Fibroblast of skin of scalp (primary cell): ENCODE results near the gene HCFC1R1.
"Not testable (repeated sequence)": the region's sequence is repeated elsewhere in the genome, so short reads cannot be mapped to it uniquely, and the experiment has no call there.

Experiments
- DNase-seq: peaks from one replicate; pipeline ENCODE4 v3.0.0-alpha.2; 2013

The HCFC1R1 gene

DNA sequence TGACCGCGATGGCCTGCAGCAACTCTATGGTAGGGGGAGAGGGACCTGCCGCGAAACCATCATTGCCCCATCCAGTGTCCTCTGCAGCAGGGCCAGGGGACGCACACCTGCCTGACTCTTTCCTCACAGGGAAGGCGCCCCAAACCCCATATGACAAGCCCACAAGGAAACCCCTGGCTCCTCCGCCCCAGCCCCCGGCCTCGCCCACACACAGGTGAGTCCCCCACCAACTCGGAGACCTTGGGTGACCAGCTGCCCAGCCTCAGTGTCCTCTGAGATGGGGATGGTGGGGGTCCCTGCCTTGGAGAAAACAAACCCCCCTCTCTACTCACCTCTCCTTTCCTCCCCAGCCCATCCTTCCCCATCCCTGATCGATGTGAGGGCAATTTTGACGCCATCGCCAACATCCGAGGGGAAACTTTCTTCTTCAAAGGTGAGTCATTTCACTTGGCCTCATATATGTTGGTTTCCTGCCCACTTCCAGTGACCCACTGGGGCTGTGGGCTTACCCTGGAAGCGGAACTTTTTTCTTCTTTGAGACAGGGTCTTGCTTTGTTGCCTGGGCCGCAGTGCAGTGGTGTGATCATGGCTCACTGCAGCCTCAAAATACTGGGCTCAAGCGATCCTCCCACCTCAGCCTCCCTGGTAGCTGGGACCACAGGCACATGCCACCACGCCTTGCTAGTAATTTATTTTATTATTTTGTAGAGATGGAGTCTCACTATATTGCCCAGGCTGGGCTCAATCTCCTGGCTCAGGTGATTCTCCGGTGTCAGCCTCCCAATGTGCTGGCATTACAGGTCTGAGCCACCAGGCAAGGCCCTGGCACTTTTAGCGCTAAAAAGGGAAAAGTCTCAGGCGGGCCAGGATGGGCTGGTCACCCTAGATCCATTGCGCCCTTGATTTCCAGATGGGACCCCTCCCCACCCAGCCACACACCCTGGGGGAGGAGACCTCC, 33.7 kb upstream of the HCFC1R1 start:
- no peak for DNase-seq

DNA sequence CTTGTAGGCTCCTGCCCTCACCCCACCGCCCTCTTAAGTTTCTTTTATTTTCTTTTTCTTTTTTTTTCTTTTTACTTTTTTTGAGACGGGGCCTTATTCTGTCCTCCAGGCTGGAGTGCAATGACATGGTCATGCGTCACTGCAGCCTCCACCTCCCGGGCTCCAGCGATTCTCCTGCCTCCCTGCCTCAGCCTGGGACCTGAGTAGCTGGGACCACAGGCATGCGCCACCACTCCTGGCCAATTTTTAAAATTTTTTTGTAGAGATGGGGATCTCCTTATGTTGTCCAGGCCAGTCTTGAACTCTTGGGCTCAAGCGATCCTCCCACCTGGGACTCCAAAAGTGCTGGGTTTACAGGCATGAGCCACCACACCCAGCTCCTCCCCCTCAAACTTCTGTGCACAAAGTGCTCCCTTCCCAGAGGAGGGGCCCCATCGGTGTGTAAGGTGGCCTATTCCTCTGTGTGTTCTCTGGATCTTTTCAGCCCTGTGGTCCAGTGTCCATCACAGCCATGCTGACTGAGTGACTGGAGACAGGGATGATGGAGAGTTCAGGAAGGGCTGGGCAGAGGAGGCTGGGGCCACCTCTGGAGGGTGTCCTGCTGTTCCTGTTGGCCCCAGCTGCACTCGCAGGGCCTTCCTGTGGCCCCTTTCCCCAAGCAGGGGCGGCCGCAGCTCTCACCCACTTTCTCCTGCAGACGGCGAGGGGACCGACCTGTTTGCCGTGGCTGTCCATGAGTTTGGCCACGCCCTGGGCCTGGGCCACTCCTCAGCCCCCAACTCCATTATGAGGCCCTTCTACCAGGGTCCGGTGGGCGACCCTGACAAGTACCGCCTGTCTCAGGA, 32.8 kb upstream of the HCFC1R1 start:
- DNase-seq = no peak

DNA sequence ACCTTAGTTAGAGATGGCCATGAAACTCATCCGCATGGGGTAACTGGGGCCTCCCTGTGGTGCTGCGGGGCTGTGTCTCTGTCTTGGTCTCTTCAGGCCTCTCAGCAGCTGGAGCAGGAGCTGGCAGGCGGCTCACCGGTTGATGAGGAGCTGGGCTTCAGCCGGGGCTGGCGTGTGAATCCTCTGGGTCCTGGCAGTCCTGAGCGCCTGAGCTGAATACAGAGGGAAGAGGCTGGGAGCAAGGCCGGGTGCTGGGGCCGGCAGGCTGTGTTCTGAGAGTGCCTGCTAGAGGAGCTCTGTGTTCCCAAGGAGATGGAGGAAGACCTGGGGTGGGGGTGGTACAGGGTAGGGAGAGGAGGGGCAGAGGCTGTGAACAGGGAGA, 32.0 kb upstream of the HCFC1R1 start:
- DNase-seq = not testable (repeated sequence)

DNA sequence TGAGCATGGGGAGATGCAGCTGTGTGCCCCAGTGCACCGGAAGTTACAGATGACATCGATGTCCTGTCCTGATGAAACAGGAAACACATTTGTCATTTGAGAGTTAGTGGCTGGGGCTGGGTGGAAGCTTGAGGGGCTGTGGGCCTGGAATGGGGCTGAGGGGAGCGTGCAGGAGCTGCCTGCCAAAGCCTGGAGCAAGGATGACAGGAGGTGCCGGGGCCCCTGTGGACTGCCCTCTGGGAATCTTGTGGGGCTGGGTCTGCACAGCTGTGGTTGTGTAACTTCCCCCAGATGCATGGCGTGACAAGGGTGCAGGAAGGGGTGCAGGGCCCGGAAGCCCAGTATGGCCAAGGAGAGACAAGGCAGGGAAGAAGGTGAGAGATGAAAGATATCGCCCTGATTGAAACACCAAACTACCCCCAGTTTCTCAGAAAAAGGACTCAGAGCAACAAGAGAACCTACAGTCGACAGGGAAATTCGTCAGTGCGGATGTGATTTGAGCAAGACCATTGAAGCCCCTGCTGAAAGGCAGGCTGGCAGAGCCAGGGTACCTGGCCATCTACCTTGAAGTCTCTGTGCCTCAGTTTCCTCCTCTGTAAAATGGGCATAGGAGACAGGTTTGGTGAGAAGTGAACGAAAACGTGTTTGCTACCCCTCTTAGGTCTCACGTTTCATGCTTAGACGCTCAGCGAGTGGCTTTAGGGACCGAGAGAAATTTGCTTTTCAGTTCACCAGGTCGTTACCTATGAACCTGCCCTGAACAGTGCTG, 31.4 kb upstream of the HCFC1R1 start:
- no peak for DNase-seq

DNA sequence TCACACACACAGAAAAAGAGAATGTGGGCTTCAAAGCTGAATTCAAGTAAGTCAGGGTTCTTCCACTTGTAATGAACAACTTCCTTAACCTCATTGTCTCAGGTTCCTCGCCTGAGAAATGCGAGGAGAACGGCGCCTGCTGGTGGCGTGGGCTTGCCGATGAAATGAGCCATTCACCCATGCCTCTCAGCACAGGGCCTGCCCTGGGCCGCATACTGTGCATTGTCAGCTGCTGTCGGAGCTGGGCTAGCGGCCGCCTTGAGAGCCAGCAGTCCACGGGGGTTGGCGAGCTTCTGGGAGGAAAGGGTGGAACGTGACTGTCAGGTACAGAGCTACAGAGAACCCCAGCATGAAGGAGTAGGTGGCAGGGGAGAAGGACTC, 29.6 kb upstream of the HCFC1R1 start:
- DNase-seq = not testable (repeated sequence)

DNA sequence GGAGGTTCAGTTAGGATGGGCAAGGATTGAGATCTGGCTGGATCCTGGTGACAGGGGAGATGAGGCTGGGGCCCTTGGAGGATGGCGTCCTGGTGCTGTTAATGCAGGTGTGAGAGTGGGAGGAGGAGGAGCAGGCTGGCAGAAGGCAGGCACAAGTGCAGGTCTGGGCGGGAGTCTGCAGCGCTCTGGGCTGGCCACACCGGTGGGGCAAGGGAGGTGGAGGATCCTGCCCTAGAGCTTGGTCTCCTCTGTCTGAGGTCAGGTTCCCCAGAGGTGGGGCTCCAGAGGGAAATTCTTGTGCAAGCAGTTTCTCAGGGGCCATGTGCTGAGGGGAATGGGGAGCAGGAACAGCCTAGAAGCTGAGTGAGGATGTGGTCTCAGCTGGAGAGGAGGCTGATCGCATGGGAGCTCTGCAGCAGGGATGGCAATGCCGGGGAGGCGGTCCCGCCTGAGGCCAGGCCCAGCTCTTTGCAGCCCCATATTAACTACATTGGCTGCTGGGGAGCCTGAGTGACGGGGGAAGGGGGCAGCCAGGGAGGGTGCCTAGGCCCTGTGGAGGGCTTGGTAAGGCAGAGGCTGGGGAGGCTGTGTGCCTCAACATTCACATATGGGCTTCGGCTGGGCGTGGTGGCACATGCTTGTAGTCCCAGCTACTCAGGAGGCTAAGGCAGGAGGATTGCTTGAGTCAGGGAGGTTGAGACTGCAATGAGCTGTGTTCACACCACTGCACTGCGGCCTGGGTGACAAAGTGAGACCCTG, 29.0 kb upstream of the HCFC1R1 start:
- not testable (repeated sequence) for DNase-seq

DNA sequence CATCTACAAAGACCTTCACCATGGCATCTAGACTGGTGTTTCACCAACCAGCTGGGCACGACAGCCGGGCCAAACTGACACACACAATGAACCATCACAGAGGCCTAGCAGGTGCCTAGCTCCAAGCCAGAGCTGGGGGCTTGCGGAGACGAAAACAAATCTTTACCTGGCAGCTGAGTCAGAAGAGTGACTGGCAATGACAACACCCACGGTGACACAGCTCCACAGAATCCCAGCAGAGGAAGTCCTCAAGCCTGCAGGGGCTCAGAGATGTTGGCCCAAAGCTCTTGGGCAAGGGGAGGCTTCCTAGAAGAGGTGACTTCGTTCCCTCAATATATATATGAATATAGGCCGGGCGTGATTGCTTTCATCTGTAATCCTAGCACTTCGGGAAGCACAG, 27.8 kb upstream of the HCFC1R1 start:
- DNase-seq = no peak

DNA sequence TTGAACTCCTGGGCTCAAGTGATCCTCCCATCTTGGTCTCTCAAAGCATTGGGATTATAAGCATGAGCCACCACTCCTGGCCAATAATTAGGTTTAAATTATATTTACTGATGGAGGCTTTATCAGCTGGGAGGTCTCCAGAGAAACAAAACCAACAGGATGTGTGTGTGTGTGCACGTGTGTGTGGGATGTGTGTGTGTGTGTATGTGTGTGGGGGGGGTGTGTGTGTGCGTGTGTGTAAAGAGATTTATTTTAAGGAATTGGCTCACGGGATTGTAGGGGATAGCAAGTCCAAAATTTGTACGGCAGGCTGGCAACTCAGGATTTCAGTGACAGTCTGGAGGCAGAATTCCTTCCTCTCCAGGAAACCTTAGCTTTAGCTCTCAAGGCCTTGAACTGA, 27.3 kb upstream of the HCFC1R1 start:
- DNase-seq = no peak

DNA sequence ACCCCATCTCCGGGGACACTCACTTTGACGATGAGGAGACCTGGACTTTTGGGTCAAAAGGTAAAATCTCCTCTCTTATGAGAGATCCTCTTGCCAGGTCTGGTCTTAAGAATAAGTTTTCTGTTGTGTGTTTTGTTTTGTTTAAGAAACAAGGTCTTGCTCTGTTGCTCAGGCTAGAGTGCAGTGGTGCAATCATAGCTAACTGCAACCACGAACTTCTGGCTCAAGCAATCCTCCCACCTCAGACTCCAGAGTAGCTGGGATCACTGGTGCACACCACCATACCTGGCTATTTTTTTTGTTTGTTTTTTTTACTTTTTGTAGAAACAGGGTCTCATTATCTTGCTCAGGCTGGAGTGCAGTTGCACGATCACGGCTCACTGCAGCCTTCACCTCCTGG, 26.7 kb upstream of the HCFC1R1 start:
- no peak for DNase-seq

DNA sequence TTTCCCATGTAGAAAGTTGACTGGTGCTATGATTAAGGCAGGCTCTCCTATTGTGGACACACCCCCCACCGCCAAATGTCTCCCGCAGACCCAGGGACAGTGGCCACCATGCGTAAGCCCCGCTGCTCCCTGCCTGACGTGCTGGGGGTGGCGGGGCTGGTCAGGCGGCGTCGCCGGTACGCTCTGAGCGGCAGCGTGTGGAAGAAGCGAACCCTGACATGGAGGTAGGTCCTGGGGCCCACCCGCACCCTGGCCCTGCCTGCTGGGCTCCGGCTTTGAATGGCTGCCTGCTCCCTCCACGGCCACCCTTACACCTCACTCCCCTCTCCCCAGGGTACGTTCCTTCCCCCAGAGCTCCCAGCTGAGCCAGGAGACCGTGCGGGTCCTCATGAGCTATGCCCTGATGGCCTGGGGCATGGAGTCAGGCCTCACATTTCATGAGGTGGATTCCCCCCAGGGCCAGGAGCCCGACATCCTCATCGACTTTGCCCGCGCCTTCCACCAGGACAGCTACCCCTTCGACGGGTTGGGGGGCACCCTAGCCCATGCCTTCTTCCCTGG, 26.3 kb upstream of the HCFC1R1 start:
- no peak for DNase-seq

DNA sequence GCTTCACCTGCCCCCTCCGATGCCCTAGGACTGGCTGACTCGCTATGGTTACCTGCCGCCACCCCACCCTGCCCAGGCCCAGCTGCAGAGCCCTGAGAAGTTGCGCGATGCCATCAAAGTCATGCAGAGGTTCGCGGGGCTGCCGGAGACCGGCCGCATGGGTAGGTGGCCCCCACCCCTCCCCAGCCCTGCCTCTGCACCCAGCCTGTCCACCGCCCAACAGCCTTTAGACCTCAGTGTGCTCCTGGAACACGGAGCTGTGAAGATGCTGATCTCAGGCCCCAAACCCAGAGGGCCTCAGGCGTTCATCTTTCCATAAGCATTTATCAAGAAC, 23.6 kb upstream of the HCFC1R1 start:
- no peak for DNase-seq

DNA sequence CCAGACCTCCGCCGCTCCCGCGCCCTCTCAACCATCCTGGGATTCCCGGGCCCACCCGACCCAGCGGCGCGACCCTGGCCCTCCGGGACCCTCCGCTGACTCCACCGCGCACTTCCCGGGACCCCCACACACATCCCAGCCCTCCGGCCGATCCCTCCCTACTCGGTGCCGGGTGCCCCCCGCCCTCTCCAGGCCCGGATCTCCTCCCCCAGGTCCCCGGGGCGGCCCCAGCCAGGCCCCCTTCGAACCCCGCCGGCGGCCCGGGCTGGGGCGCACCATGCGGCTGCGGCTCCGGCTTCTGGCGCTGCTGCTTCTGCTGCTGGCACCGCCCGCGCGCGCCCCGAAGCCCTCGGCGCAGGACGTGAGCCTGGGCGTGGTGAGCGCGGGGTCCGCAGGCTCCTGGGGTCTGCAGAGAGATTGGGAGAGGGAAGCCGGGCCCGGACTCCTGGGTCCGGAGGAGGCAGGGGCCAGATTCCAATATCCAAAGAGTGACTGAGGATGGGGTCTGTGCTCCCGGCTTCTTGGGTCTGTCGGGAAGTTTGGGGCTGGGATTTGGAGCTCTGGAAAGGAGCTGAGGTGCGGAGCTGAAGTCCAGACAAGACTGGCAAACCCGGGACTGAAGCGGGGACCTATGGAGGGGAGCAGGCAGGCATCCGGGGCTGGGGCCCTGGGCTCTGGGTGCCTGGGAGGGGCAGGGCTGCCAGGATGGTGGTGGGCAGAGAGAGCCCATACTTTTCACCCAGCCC, 23.1 kb upstream of the HCFC1R1 start:
- no peak for DNase-seq

DNA sequence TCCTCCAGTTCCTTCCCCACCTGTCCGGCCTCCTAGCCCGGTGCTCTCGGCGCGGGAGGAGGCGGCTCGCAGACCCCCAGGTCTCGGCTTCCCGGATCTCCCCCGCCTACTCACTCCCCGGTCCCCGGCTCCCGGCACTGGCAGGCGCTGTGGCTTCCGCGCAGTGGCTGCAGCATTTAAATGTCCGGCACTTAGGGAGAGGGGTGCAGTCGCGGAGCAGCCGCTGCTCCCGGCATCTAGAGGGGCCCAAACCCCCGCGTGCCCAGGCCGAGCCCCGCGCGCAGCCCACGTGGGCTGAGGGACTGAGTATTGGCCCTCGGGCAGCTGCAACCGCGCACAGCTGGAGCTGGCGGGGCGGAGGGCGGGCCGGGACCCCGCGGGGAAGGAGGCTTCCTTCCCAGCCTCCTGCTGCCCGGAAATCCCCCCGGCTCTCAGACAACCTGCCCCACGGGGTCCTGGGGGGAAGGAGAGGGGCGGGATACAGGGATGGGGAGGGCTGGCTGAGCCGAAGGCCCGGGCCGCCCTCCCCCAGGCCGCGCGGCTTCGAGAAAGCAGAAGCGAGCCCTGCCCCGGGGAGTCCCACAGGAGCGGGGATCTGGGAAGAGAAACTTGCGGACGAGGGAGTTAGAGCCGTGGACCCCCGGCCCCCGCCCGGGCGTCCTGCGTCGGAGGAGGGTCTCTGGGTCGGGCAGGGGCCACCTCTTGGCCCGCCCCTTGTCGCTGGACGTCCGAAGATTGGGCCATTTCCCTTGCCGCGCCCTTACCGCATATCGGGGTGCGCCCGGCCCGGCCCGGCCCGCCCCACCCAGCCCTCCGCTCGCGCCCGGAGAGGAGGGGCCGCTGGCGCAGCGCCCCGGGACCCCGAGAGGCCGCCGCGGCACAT, 22.3 kb upstream of the HCFC1R1 start, which contains the start of gene MMP25:
Gene MMP25 (plus strand): TSS at position 804 of the 883 bp plus-strand sequence. CDS start 357 bp downstream, outside the sequence.
- DNase-seq = no peak

DNA sequence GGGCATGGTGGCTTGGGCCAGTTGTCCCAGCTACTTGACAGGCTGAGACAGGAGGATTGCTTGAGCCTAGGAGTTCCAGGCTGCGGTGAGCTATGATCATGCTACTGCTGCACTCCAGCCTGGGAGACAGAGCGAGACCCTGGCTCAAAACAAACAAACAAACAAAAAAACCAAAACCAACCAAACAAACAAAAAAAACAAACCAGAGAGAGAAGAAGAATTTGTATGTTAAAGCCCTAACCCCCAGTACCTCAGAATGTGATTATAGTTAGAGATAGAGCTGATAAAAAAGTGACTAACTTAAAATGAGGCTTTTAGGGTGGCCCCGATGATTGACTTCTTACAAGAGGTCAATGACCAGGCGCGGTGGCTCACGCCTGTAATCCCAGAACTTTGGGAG, 21.0 kb upstream of the HCFC1R1 start:
- DNase-seq = no peak

DNA sequence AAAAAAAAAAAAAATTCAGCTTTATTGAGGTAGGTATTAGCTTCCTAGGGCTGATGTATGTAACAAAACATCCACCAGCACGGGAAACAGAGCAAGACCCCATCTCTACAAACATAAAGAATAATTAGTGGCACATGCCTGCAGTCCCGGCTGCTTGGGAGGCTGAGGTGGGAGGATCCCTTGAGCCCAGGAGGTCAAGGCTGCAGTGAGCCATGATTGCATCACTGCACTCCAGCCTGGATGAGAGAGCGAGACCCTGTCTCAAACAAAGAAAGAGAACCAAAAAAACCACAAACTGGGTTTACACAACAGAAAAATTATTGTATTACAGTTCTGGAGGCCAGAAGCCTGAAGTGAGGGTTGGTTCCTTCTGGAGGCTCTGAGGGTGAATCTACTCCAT, 18.6 kb upstream of the HCFC1R1 start:
- no peak for DNase-seq

DNA sequence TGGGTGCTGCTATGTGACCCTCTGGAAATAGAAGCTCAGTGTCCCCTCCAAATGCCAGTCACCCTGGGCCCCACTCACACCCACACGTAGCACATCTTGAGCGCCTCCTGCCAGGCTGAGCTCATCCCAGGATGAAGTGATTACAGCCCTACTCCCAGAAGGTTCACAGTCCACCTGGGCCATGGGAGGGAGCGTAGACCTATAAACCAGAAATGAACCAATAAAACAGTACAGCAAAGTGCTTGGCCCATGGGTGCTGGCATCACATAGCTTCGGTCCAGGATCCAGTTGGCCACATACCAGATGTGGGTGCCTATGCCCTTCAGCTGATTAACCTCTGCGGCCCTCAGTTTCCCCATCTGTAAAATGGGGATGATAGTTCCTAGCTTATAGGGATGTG, 15.2 kb upstream of the HCFC1R1 start:
- DNase-seq = no peak

DNA sequence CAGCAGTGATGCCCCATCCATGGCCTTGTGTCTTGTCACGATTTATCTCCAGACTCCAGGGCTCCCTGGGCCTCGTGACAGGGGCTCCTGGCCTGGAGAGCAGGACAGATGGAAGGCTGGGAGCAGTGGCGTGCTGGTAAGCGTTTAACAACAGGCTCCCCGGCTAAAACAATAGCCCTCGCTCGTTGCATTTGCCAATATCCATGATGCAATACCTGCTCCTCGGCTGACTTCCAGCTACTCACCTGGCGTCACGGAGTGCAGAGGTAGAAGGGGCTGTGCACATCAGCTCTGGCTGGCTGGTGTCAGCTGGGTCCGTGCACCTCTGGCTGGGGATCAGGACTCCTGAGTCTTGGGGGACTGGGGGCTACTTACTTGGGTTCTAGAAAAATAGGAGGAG, 14.5 kb upstream of the HCFC1R1 start:
- no peak for DNase-seq

DNA sequence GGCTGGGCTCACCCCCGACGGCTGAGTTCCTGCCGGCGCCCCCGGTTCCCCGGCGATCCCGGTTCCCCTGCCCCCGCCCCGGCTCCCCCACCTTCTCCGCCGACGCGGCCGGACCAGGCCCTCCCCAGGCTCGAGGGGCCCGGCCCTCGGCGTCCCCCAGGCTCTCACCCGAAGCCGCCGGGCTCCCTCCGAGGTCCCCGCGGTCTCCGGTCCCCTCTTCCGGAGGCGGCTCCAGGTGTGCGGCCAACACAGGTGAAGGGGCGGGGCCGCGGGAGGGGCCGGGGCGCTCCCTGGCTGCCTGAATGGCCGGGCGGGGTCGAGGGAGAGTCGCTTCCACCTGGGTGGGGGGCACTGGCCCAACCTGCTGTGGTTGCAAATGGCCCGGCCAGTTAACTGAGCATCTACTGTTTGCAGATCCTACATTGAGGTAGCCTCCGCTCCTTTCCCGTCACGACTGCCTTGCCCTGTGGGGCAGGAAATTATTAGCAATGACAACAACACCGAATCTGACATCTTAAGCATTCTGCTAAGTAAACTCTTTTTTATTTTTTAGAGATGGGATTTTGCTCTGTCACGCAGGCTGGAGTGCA, 13.1 kb upstream of the HCFC1R1 start, which contains the start of gene BICDL2:
Gene BICDL2 (minus strand): TSS at position 219 of the 590 bp plus-strand sequence. CDS start 1,448 bp downstream, outside the sequence.
- DNase-seq = no peak

DNA sequence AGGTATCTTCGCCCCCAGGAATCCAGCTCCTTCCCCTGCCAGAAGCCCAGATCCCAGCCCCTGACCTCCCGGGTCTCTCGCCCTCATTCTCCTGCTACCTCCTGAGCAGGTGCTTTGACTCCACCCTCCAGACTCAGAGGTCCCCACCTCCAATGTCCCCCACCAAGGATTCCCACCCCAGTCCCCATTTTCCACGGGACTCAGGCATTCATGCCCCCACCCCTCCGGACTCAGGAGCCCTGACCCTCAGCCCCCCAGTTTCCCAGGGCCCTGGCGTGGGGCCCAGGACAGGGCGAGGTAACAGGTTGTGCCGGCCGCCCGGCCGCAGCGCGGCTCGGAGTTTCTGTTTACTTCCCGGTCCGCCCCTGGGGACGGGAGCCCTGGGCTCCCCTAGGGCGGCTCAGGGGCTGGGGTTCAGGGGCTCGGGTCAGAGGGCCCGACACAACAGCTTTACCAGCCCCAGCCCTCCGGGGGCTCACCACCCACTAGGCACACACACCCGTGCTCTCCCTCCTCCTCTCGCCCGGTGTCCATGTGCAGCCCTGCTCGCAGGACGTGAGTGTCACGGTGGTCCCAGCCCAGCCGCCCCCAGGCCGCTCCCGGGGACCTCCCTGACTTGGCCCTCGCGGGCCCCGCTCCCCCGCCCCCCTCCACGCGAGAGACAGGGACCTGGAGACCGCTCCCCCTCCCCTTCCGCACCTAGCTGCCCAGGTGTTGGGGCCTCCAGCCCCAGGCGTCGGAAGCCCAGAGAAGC, 12.4 kb upstream of the HCFC1R1 start:
- DNase-seq = no peak
